GM19193 (cell line): ENCODE data around the gene CDKAL1.

Experiments used
- POLR2A ChIP-seq: IDR thresholded peaks from 4 replicates; pipeline ENCODE4 v1.6.1; 2011; ENCODE audit not compliant: insufficient read depth, insufficient read length; ENCODE audit errors: extremely low read depth

The CDKAL1 gene

DNA sequence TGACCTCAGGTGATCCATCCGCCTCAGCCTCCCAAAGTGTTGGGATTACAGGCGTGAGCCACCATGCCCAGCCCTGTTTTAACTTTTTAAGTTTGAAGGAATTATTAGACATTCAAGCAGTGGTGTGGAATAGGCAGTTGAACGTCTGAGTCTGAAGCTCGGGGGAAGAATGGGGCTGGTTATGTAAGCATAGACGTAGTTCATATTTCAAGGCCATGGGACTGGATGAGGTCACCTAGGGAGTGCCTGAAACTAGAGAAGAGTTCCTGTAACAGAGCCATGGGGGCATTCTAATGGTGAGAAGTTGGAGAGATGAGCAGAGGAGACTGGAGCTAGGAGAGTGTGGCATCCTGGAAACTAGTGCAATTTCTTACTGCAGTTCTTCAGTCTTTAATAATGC, 6.4 kb downstream of the CDKAL1 start:
- no peak for TF ChIP-seq POLR2A

GRCh38 chr6:20541382-20541781, 7.1 kb downstream of the CDKAL1 start:
- TF ChIP-seq POLR2A, result no peak

DNA sequence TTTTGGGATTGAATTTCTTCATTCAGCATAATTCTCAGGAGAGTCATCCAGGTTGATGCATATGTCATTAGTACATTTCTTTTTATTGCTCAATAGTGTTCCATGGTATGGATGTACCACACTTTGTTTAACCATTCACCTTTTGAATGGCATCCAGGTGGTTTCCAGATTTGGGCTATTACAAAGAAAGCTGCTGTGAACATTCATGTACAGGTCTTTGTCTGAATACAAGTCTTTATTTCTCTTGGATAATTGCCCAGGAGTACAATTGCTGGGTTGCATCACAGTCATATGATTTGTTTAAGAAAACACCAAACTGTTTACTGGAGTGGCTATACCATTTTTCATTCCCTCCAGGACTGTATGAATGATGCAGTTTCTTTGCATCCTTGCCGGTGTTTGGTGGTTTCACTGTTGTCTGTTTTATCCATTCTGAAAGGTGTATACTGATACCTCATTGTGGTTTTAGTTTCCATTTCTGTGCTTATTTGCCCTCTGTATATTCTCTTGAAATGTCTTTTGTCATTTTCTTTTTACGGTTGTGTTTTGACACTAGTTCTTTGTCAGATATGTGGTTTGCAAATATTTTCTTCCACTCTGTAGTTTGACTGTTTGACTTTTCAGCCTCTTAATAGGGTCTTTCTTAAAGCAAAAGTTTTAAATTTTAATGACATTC, 8.8 kb downstream of the CDKAL1 start:
- no peak for TF ChIP-seq POLR2A

DNA sequence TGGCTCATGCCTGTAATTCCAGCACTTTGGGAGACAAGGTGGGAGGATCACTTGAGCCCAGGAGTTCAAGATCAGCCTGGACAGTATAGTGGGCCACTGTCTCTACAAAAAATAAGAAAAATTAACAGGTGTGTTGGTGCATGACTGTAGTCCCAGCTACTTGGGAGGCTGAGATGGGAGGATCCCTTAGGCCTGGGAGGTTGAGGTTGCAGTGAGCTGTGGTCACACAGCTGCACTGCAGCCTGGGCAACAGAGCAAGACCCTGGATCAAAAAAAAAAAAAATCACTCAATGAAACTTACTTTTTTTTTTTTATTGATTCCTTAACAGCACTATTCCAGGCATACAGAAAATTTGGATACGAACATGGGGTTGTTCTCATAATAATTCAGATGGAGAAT, 14.0 kb downstream of the CDKAL1 start:
- TF ChIP-seq POLR2A, result no peak

DNA sequence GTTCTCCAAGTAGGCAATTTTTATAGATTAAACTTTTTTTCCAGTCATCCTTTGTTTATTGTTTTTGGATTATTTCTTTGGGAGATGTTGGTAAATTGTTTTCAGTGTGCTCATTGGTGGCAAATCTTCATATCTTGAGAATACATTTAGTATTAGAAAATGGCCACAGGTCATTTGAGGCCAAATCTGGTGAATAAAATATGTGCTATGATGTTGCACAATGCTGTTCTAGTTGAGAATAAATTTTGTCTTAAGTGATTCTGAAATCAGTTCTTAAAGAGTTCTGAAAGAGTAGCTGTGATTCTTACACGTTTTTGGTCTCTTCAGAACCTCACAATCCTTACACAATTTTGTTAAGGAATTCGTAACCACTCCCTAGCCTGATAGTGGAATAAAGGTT, 20.1 kb downstream of the CDKAL1 start:
- no peak for TF ChIP-seq POLR2A

DNA sequence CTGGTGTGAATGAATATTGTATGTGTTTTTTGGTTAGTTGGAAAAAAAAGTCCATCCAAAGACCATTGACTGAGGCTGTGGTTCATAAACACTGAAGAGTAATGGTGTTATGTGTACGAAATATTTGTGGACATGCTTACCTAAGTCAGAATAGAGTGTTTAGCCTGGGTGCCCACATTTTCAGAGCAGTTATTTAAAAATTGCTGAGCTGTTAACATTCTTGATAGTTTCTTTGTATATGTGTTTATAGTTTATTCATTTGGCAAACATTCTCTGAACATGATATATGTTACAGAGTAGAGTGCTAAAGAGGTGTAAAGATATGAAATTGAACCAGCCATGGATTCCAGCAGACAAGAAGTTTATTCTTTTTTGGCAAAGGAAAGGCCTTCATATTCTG, 20.6 kb downstream of the CDKAL1 start:
- no peak for TF ChIP-seq POLR2A

DNA sequence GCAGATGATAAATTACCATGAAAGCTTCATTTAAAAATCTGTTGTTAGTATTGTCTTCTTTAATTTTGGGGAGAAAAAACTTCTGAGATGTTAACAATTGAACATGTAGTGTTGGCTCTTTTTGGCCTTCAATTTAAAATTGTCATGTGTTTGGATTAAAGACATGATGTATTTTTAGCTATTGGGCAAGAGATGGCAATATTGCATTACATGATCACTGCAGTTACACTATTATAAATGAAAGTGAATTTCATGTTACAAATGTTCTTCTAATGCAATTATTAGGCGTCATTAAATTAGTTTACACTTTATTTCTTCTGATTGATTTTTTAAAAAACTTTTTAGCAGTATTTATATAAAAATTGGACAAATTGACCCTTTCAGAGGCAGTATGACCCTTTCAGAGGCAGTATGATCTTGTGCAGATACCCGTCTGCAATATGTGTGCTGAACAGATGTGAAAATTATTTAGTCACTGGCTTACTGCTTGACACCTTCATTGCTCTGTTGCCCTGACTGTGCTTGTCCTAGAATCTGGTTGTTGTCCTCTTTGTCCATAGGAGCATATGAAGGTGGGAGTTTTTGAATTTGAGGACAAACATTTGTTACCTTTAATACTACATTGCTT, 25.8 kb downstream of the CDKAL1 start:
- no peak for TF ChIP-seq POLR2A

DNA sequence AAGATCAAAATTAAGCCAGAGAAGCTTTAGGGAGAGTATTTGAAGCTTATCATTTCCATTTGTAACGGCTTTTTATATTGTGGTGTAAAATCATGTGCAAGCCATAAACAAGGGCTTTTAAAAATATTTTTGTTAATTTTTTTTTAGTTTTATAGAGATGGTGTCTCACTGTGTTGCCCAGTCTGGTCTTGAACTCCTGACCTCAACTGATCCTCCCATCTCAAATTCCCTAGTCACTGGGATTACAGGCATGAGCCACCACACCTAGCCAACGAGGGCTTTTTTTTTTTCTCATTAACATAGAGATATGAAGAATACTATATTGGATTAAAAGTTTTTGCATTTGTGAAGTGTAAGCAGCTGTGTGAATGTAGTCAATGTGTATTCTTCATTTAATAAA, 29.1 kb downstream of the CDKAL1 start:
- TF ChIP-seq POLR2A, result no peak

DNA sequence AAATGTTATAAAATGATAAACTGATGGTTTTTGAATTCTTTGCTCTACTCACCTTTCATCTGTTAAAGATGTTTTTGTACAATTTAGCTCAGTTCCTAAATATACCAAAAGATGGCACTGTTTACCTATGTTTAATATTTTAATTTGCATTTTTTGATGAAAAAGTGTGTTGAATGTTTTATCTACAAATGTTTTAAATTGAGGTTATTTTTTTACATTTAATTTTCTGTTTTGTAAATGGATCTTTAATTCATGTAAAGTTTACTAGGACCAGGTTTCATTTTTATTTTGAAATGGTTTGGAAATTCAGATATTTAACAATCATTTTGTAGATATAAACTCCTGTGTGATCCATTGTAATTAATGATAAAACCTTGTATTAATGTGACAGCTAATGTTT, 30.0 kb downstream of the CDKAL1 start:
- TF ChIP-seq POLR2A, result no peak

- no peak for TF ChIP-seq POLR2A
Measured at GRCh38 chr6:20564777-20565176, 30.5 kb downstream of the CDKAL1 start.

GRCh38 chr6:20565342-20565741, 31.1 kb downstream of the CDKAL1 start:
- TF ChIP-seq POLR2A, result no peak

GRCh38 chr6:20566109-20566508, 31.9 kb downstream of the CDKAL1 start:
- TF ChIP-seq POLR2A, result no peak

- TF ChIP-seq POLR2A, result no peak
Measured at GRCh38 chr6:20569000-20569610, 34.8 kb downstream of the CDKAL1 start.

DNA sequence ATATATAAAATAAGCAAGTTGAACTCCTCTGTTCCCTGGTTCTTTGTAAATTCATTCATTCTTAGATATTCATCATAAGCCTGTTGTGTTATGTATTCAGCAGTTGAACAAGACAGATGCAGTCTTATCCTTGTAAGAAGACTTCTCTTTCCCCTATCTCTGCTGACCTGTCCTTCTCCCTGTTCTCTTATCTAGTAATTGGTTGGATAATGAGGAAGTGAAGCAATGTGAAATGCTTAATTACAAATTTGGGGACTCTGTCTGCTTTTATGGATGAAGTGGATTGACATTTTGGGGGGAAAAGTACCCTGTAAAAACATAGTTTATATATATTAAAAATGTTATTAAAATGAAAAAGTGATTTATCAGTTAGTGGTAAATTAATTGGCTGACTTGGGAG, 37.0 kb downstream of the CDKAL1 start:
- TF ChIP-seq POLR2A, result no peak

GRCh38 chr6:20572288-20572687, 38.0 kb downstream of the CDKAL1 start:
- no peak for TF ChIP-seq POLR2A

GRCh38 chr6:20572940-20573339, 38.7 kb downstream of the CDKAL1 start:
- TF ChIP-seq POLR2A, result no peak

- TF ChIP-seq POLR2A, result no peak
Measured at GRCh38 chr6:20574355-20574754, 40.1 kb downstream of the CDKAL1 start.

- no peak for TF ChIP-seq POLR2A
Measured at GRCh38 chr6:20575125-20575524, 40.9 kb downstream of the CDKAL1 start.
